Adrenal gland (tissue), 5 donors: ENCODE results near the gene ADH5.

Experiments
- POLR2A ChIP-seq, 2 donors: fragments of 450-650 bp; IDR thresholded peaks; one replicate each; pipeline ENCODE4 v1.6.1; 2017; ENCODE audit warnings: antibody characterized with exemption in 2 of 2, mild to moderate bottlenecking in 2 of 2, moderate library complexity in 1 of 2
- TF ChIP-seq, protein P1 (sequence below), 6 experiments: fragments of 450-650 bp in 4 of 6; fragments of 200-600 bp in 2 of 6; sonication (generic) in 1 of 6; IDR thresholded peaks; 1 replicate in 5 of 6; 2 replicates in 1 of 6; pipeline versions ENCODE4 v1.5.1 to v1.8.0; 2016 to 2021; ENCODE audit warnings: antibody characterized with exemption in 6 of 6, mild to moderate bottlenecking in 2 of 6, moderate library complexity in 1 of 6
- donor health status: DM: no; HTN: no; CAD: no.

DNA sequence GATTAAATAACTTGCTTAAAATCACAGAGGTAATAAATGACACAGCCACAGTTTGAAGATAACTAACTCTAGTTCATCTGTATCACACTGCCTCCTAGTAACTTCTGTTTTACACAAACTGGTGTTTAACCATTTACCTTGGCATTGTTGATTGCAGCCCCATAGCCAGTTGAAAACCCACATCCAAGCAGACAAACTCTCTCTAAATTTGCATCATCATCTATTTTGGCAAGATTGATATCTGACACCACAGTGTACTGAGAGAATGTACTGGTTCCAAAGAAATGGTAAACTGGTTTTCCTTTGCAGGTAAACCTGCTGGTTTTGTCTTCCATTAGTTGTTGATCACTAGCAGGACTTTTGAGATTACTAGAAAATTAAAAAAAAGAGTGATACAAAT lies 47.7 kb upstream of the ADH5 start:
- TF ChIP-seq, protein P1, sequence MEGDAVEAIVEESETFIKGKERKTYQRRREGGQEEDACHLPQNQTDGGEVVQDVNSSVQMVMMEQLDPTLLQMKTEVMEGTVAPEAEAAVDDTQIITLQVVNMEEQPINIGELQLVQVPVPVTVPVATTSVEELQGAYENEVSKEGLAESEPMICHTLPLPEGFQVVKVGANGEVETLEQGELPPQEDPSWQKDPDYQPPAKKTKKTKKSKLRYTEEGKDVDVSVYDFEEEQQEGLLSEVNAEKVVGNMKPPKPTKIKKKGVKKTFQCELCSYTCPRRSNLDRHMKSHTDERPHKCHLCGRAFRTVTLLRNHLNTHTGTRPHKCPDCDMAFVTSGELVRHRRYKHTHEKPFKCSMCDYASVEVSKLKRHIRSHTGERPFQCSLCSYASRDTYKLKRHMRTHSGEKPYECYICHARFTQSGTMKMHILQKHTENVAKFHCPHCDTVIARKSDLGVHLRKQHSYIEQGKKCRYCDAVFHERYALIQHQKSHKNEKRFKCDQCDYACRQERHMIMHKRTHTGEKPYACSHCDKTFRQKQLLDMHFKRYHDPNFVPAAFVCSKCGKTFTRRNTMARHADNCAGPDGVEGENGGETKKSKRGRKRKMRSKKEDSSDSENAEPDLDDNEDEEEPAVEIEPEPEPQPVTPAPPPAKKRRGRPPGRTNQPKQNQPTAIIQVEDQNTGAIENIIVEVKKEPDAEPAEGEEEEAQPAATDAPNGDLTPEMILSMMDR (IDR thresholded peaks at IDR 0.05), result no peak
- no peak for TF ChIP-seq POLR2A (IDR thresholded peaks at IDR 0.05)
